HG02763 (cell line): ENCODE data around the gene RAPGEF4.

Experiments used
- ATAC-seq: cut with Tn5 transposase; IDR thresholded peaks from one replicate; pipeline ENCODE4 v1.9.1; 2021; ENCODE audit warnings: mild to moderate bottlenecking, moderate library complexity; ENCODE audit not compliant: unreplicated experiment

RAPGEF4 gene

DNA sequence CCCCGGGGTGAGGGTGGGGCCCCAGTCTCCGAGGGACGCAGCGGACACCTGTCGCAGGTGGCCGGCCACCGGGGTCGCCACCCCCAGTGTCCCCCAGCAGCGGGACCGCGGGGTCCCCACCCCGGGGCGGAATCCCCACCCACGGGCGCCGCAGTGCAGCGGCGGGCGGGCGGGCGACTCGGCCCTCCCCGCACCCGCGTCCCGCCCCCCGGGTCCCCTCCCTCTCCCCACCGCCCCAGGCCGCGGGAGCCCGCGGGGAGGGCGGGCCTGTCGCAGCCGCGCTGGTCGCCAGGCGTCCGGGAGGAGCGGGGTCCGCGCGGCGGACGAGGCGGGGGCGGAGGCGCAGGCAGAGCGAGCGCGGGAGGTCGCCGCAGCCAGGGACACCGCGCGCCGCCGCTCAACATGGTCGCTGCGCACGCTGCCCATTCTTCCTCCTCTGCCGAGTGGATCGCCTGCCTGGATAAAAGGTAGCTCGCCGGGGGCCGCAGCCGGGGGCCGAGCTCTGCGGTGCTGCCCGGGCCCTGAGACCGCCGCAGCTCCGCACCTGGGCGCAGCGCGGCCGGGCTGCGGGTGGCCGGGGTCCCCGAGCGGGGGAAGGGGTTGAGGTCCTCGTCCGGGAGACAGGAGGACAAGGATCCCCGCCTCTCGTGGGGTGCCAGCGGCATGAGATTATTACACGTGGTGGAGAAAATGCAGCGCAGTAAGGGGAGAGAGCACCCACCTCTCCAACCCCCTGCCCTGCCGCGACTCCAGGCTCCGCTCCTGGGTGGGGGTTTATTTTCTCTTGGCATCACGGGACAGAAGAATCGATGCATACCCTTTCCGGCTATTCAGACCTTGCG is at the start of gene RAPGEF4:
Gene RAPGEF4, plus strand, starts transcription at position 264 of the 842 bp plus-strand sequence. Its CDS starts 139 bp downstream, at position 403.
- no peak for ATAC-seq

DNA sequence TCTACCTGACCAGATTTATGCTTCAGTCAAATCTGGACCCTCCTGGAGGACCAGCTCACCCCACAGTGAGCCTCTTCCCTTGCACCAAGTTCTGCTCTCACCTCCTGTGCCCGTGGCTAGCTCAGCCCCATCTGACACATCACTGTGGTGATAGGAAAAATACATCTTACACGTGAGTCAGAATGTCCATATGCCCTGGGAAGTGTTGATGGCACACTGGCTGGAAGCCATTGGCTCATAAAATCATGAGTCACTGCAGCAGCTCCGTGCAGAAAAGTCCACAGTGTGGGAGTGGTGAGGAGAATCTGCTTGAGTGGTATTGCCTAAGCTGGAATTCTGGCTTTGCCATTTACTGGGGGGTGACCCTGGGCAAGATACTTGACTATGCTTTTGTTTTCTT is 42.6 kb upstream of the RAPGEF4 start:
- ATAC-seq, result no peak

DNA sequence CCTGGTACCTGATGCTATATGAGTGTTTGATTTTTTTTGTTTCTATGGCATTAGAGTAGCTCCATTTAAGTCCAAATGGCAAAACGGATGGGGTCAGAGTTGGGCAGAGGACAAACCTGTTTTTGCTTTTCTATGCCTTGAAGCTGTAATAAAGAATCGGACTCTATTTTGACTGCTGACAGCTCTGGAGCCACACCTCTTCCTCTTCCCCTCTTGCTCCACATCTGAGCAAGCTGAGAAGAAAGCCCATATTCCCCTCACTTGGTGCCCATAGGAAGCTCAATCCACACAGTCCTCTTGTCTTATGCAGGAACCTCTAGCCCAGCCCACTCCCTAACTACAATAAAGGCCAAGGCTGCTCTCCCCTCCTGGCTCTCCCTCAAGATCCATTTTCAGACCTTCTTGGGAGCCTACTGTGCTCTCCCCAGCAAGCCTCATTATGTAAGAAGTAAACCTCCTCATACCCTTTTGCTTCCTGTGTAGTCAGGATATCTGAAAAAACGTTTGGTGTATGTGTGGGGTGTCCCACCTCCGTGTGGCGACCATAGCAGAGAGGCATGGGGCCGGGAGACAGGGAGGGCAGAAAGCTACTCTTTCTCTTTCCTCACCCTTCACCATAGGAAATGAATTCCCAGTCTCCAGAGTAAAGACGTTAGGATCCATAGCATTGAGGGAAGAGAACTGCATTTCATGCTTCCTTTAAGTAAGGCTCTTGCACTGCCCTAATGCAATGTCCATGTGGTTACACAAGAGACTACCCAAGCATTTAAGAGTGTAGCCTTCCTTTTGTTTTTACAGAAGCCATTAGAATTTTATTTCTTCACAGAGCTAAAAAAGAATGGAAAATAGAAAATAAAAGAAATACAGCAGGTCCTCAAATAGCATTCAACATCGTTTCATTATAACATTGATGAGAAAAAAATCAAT is 41.9 kb upstream of the RAPGEF4 start:
- no peak for ATAC-seq

DNA sequence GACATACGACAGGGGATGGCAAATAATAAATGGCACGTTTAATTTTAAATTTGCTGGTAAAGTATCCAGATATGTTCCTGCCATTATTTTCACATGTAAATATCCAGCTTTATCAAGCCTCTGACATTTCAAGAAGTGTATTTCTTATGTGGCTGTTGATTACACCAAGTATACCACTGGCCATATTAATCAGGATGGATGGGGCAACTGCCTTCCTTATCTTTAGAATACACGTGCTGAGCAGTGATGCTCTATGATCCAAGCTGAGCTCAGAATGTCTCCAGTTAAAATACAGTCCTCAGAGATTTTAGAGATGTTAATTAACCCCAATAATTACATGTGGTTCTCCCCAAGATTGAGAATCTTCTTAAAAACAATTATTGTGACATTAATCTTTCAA is 38.3 kb upstream of the RAPGEF4 start:
- ATAC-seq, result no peak

DNA sequence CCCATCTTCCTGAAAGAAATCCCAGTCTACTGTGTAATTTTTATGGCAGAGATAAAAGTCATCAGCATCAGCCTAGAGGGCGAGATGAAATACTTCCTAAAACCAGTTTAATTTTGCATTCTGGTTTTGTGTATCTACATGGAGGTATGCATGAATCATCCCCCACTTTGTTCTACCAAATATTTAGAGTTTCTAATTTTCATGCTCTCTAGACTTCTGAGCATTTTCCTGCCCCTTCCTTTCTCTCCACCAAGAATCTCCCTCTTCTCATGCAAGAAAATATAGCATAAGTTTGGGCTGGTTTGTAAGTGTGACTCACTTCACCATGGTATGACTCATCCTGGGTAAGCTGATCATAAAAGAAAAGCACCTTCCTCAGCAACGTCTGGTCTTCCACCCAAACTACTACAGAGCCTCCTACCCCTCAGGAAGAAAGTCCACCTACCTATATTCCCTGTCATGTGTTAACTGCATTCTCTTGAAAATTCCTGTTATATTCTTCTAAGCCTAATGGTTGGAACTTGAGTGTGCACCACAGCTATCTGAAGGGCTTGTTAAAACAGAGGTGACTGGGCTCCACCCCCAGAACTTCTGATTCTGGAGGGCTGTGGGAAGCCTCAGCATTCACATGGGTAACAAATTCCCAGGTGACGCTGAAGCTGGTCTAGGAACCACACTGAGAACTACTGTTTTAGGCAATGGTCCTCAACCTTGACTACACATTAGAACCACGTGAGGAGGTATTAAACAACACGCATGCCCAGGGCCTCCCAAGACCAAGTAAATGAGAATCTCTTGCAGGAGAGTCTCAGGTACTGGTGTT is 37.4 kb upstream of the RAPGEF4 start:
- ATAC-seq, result peak; percentile 76

DNA sequence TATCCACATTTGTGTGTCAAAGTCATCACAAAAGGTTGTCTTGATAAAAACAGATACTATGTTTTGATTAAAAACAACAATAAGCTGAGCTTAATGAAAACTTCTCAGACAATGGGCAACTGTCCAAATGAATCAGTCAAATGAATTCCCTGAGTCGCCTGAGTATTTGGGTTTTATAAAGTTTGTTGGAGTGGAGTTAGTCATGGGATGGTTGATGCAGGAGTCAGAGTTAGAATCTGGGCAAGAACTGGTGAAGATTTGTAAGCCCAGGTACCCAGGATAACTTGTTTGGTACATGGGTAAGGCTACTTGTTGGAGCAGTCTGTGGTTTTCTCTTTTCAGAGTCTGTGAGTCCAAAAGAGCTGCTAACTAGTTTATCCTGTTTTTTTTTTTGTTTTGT is 34.4 kb upstream of the RAPGEF4 start:
- ATAC-seq, result no peak

DNA sequence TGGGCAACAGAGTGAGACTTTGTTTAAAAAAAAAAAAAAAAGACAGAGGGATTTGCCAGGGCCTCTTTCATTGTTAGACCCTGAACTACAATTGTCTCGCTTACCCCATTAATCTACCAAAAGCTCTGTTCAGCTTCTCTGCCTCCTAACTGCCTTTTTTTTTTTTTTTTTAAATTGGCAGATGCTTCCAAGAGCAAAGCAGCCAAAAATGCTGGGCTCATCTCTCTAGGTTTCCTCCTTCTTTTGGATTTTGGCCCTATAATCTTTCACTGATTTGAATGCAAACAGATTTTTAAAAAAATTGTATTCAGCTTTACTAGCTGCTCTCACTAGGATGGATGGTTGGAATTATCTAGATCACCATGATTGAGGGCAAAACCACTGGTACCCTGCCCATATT is 33.2 kb upstream of the RAPGEF4 start:
- no peak for ATAC-seq

DNA sequence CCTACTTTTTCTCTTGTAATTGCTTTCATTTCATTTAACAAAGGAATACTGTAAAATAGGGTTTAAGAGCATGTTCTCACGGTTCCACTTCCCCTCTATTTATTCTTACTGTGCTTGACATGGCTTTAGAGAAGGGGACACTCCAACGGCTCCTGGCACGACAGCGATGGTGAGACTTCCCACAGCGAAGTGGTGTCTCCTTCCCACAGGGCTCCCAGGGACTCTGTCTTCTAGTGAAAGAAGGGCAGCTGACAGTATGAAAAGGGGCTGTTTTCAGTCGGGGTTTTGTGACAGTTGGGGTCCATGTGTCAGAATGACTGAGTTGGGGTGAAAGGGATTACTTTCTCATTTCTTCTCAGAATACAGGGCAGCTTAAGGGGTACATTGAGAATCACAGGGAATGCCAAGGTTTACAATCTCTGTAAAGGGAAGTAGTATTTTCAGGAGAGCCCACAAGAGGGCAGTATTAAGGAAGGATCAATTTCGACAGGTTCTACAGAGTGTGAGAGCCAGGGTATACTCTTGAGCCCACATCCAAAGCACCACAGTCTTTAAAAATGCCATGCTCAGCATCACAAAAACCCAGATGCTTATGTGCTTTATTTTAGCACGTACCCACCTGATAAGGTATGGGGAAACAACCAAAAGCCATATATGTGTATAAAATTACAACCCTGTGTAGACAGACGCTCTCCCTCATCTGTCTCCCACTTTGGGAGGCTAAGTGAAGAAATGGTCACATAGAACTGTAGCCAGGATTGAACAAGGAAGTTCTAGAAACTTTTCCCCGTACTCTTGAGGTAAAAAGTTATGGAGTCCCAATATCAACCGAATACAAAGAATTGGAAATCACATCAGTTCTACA is 31.3 kb upstream of the RAPGEF4 start:
- no peak for ATAC-seq

DNA sequence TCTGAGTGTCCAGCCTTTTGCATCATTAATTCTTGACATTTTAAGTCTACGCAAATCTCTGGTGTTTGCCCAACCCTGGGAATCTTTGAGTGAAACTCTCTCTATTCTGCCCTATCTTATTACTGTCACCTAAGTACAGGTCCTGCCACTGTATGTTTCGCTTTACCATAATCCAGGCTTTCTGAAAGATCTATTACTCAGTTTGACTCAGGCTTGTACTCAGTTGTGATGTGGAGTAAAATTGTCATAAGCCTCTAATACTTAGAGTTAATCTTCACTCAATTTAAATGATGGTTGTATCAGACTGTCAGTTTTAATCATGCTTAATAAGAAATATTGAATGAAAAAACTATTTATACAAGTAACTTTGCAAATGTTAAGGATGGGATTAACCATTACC is 30.3 kb upstream of the RAPGEF4 start:
- no peak for ATAC-seq

DNA sequence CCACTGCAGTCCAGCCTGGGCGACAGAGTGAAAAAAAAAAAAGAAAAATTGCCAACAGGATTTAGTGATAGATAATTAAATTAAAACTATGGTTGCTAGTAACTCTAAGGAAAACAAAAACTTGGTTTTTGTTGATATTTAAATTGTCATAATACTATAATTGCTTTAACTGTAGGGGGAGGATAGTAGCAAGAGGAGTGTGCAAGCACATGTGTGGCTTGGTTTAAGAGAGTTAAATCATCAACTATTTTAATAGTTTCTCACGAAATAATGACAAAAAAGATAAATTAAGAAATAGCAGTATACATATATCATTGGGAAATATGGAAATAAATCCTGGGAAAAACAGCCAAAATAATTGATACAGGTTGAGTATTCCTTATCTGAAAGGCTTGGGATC is 27.4 kb upstream of the RAPGEF4 start:
- no peak for ATAC-seq

DNA sequence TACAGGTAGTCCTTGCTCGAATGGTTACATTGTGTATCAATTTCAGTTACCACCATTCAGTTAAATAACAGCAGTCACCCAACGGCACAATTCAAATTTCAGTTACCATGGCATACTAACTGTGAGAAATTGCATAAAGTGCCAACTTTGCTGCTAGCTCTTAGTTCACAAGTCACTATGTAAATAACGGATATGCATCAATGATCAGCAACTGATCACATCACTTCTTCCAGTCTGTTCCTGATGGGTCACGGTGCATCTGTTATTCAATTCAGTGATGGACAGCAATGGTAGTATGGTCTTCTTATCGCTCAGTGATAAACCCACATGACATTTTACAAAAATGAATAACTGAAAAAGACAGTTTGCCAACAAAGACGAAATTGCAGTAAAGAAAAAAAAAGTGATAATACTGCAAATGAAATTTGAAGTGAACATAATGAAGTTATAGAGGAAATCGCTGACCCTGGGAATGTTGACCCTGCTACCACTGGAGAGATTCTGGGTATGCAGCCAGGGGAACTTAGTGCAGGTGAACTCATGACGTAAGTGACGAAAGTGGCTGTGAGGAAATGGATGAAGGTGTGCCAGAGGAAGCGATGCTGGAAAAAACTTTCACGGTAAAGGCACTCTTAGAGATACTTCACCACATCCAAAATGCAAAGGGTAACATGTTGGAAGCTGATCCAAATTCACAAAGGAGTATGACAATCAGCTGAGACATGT is 25.9 kb upstream of the RAPGEF4 start:
- no peak for ATAC-seq

DNA sequence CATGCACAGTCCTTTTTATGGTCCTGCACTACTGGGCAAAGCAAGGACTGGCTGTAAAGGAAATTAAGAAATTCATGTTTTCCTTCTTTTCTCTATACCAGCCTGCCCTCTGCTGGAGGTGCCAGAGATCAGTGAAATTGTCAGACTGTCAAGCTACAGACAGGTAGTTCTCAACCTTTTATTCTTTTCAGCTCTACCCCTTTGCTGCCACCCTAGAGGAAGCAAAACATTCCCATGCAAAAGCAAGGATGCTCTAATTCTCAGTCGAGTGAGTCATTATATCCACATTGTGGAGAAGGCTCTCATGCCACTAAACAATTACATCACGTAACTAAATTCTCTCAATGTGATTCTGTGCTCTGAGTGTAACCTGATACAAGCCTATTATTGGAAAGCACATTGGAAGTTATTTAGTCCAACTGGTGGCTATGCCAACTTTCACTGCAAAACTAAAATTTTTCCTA is 25.0 kb upstream of the RAPGEF4 start:
- ATAC-seq, result no peak

DNA sequence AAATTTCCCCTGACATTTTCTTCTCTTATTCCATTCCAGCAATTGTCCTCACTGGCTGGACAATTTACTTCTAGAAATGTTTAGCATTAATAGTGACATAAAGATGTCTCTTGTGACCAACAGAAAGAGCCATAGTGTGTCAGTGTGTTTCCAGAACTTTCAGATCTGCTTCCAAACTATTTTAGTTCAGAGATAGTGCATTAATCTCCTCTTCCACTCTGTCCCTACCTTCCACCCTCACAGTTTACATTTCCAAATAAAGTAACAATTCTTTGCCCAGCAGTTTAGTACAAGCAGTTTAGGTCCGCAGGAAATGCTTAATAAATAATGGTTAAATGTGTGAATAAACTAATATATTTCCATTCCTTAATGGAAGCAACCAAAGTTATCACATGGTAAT is 24.5 kb upstream of the RAPGEF4 start:
- no peak for ATAC-seq

DNA sequence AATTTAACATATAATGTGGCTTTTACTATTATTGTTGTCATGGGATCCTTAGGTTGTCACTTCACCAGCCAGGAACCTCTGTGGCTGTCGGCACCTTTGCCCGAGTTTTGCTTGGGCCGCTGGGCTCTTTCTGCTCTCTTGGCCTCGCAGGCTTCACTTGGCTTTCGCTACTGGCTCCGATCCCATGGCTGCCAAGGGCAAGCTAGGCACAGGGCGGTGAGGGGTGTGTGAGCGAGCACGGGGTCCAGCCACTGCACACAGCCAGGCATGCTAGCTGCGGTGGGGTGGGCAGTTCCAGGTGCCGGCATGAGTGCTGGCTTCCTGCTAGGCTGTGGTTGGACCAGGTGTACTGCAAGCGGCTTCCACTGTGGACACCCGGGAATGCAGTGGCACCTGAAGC is 23.4 kb upstream of the RAPGEF4 start:
- ATAC-seq, result no peak

DNA sequence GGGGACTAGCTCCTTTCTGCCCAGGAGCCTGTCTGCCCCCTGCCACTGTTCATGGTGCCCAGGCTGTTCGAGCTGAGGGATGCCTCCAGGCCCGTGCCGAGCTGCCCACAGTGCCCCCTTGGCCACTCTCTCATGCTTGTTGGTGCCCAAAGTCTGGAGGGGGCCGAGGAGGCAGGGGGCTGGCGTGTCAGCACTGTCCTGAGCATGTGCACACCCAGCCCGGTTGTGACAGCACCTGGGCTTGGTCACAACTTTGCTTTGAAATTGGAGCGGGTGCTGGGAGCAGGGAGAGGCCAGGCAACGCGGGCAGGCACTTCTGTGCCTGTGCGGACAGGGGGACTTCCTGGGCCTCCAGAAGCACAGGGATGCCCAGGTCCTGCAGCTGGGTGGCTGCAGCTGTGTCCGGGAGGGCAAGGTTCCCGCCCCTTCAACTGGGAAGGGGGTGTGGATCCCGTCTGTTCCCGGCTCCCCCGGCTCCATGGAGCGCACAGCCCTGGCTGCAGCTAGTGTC is 22.2 kb upstream of the RAPGEF4 start:
- ATAC-seq, result no peak

DNA sequence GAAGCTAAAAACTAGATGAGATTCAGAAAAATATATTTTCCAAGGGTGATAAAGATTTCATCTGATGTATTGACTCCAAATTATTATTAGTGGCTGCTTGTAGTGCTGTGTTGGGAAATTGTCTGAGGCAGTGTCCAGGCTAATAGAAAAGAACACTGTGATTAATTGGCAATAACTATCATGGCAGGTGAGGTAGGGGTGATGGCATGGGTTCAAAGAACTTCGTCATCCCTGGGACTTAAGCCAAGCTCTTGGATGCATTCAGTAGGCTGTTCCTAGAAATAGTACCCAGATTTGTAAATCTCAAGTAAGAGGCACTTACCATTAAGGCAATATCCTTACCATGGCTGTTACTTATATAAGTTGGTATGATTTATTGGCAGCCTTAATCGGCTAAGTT is 13.2 kb upstream of the RAPGEF4 start:
- no peak for ATAC-seq

DNA sequence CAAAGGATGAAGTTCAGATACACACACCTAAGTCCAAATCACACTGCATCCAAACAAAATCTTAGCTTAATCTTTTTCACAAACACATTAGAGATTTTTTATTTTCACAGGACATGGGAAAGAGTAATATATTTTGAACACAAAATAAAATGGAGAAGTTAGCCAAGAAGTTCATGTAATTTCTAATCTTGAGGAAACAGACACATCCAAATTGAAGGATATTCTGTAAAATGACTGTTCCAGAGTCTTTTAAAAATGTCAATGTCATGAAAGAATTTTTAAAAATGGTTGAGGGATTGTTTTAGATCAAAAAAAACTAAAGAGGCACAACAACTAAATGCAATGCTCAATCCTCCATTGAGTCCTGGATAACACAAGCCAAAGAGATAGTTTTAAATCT is 12.4 kb upstream of the RAPGEF4 start:
- ATAC-seq, result no peak

DNA sequence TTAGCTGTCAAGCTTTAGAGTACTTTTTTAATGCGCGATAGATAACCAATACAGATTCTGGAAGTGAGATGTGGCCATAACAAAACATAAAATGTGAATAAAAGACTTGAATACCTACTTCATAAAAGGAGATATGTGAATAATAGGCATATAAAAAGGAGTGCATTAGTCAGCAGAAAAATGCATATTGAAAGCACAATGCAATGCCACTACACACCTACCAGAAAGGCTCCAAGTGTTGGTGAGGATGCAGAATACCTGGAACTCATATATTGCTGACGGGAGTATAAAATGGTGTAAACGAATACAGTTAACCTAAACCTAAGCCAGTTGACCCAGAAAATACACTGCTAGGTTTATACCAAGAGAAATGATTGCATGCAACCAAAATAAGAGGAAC is 10.9 kb upstream of the RAPGEF4 start:
- ATAC-seq, result no peak

DNA sequence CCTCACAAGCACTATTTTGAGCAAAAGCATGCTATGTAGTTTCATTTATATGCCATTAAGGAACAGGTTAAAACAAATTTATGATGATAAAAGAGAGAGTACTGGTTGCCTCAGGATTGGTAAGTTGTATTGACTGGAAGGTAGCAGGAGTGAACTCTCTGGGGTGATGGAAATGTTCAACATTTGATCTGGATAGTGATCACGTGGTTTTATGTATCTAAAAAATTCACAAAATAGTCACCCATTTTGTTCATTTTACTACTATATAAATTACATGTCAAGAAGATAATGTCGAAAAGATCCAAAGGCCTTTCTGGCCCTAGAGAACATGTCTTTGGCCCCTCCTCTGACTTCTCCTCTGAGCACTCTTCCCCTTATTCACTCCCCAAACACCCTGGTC is 10.4 kb upstream of the RAPGEF4 start:
- no peak for ATAC-seq
